GM21390 (cell line): ENCODE data around the gene SPATA13.

Experiments
- ATAC-seq: cut with Tn5 transposase; IDR thresholded peaks from one replicate; pipeline ENCODE4 v1.9.1; 2021; ENCODE audit not compliant: unreplicated experiment

The SPATA13 gene

GRCh38 chr13:24250376-24251057 lies 90.0 kb downstream of the SPATA13 start:
- ATAC-seq = no peak

DNA sequence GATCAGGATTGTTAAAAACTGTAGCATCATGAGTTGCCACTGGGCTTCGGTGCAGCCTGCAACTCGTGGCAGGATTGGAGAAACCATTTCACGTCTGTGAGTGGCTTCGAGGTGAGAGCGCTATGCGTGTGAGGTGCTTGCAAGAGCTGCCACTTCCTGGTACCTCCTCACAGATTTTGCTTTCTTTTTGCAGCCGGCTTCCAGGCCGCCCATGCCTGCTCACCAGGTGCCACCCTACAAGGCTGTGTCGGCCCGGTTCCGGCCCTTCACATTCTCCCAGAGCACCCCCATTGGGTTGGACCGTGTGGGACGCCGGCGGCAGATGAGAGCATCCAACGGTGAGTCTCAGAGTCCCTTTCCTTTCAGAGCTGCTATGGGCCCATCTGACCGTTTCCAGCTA lies 91.0 kb downstream of the SPATA13 start:
- ATAC-seq = no peak

DNA sequence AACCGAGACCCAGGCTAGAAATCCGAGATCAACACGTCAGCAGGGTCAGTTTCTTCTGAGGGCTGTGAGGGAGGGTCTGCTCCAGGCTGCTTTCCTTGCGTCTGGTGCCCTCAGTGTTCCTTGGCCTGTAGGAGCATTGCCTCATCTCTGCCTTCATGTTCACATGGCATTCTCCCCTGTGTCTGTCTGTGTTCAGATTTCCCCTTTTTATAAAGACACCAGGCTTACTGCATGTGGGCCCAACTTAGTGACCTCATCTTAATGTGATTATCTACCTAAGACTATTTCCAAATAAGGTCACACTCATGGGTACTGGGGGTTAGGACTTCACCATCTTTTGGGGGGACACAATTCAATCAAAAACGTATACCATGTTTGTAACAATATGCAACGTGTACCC lies 91.6 kb downstream of the SPATA13 start:
- ATAC-seq = no peak

- ATAC-seq = no peak
Observed at GRCh38 chr13:24253520-24254145, 93.1 kb downstream of the SPATA13 start.

DNA sequence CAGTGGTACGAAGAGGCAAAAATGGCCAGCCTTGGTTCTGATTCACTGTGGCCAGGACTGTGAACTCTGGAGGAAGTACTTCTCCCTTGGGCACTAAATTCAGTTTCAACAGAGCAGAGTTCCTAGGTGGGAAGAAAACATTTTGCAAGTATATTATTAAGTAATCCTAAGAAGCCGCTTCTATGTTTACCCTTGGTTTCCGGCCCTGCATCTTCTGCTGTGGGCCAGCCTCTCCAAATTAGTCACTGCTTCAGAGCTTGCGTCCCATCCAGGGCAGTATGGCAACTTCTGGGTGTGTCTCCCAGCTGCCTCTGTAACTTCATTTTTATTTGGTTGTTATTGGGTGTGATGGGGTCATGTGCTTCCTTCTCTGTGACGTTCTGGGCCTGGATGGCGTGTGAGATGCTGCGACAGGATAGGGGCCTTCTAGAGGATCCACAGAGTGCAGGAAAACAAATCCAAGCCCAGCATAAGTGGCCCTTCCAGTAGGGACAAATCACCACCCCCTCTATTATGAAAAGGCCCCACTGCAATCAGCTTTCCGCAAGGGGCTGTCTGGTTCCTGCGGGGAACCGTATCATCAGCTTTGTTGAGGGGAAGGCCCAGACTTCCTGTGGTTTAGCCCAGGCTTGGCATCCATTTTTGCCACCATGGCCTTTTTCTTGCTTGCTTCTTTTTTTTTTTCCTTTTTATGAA lies 93.8 kb downstream of the SPATA13 start:
- no peak for ATAC-seq

DNA sequence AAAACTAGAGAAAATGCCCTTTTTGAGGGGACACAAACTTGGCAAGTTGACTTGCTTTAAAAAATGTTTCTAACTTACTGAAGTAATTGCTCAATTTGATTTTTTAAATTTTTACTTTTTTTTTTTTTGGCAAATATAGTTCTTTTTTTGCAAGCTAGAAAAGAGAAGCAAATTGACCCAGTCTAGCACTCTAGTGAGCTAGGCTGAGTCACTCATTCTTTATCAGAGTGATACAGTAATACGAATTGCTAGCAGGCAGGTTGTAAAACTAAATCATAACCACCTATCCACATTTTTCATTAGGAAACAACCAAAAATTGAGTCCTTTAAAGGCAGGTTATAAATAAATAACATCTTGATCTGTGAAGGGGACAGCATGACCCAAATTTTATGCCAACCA lies 97.0 kb downstream of the SPATA13 start:
- no peak for ATAC-seq

GRCh38 chr13:24261566-24261965 lies 101.0 kb downstream of the SPATA13 start:
- no peak for ATAC-seq

GRCh38 chr13:24263632-24264031 lies 103.1 kb downstream of the SPATA13 start:
- ATAC-seq = no peak

GRCh38 chr13:24264976-24265375 lies 104.5 kb downstream of the SPATA13 start:
- no peak for ATAC-seq

- no peak for ATAC-seq
Observed at GRCh38 chr13:24265453-24265852, 104.9 kb downstream of the SPATA13 start.

GRCh38 chr13:24267274-24267673 lies 106.8 kb downstream of the SPATA13 start:
- no peak for ATAC-seq

GRCh38 chr13:24267801-24268200 lies 107.3 kb downstream of the SPATA13 start:
- ATAC-seq = no peak

DNA sequence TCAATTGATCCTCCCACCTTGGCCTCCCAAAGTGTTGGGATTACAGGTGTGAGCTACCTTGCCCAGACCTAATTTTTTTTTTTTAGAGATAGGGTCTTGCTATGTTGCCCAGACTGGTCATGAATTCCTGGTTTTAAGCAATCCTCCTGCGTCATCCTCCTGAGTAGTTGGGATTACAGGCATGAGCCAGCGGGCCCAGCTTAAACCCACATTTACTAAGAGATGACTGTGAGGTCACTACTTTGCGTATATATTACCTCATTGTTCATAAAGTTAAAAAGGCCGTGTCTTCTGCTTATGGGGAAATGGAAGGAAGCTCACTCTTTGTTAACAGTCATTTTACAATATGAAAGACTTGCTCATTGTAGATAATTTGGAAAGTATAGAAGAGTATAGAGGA lies 109.3 kb downstream of the SPATA13 start:
- ATAC-seq = no peak

DNA sequence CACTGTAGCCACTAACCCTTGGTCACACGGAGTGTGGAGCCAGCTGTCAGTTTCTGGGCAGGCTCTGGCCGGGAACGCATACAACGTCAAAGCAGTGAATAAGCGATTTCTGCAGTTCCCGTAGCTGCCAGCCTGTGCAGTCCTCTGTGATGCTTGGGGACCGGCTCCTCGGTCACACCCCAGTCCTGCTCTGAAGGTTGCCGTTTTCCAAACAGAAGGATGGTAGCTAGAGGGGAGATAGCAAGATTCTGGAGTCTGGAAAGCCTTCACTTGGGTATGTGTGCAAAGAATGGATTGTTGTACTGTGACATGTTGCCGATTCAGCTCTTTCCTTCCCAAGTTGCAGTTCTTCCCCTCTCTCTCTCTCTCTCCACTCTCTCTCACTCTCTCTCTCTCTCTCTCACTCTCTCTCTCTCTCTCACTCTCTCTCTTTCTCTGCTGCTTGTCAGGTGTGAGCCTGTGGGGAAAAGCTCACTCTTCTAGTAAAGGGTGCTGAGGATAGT lies 110.2 kb downstream of the SPATA13 start:
- peak; percentile 49 for ATAC-seq

DNA sequence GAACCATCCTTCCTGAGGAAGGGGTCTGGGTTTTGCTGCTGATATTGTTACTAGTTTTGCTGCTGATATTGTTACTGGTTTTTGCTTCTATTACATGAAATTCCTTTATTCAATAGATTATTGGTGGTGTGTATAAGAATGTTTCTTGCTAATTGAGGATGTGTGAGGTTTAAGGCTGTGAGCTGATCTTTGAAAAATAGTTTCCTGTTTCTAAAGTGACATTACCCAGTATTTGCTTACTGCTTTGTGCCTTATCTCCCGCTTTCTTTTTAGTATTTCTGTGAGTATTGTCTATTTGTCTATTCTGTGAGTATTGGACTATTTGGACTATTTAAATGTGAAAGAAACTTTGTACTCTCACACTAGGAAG lies 110.7 kb downstream of the SPATA13 start:
- ATAC-seq = no peak

DNA sequence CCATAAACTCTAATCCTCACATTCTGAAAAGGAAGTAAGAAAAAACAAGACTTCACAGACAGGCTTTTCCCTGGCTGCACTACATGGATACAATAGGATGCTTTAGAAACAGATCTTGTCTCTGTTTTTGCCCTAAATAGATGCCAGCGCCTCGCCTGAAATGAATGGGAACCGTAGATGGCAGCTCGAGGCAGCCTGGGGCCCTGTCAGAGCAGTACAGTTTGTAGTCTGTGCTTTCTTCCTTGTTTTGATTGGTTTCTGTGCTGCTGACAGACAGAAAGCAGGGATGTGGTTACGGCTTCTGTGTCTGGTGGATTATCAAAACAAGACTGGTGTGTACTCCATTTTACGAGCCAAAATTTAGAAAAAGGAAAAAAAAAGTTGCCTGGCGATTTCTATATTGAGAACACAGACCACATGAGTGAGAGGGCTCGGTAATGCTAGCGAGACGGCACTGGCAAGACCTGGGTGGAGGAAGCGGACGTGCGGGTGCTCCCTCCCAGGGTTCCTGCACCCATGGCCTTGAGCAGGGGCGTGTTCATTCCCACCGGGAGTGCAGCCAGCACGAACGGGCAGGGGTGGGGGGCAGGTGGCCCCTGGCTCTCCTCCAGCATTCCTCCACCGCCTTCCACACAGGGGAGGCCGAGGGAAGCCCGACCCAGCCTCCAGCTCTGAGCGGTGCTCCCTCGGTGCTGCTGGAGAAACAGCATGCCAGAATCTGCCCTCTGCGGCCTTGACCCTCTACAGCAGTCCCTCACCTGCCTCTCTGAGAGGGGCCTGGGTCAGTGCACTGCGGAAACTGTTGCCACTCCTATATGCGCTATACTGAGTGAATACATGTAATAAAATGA lies 111.3 kb downstream of the SPATA13 start:
- peak; percentile 48 for ATAC-seq

- ATAC-seq = no peak
Observed at GRCh38 chr13:24272452-24273161, 112.1 kb downstream of the SPATA13 start.

DNA sequence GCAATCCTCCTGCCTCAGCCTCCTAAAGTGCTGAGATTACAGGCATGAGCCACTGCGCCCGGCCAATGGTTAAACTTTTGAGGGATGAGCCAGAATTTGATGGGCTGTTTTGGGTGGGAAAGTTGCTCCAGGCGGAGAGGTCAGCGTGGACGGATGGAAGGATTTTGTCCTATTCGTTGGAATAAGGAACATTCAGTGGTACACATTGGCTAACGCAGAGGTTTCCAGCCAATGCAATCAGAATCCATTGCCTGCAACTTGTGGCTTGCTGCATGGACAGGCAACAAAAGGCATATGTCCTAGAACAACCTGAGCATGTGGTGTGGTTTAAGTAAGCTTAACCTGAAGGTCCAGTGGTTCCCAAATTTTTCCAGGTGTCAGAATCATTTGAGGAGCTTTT lies 113.4 kb downstream of the SPATA13 start:
- no peak for ATAC-seq

DNA sequence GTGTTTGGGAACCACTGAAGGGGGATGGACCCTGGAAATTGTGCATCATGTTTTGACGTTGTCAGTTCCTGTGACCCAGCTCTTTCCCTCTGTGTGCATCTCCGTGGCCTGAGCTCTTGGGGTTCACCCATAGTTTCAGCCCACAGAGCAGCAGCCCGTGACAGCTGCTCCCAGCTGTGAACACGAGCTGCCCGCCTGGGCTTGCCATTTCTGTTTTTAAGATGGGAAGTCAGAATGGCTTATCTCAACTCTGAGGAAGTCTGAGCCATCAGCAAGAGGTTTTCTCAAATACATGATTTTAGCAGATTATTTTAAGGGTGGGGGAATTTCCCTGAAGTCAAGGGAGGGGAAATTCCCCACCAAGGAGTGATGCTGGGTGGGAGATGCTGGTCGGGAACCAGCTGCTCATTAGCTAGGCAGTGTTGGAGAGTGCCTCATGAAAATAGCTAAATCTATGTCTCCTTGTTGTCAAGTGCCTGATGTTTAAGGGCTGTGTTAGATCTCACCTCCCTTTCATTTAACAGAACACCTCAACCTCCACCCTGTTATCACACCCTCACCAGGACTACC lies 114.0 kb downstream of the SPATA13 start:
- peak; percentile 57 for ATAC-seq

DNA sequence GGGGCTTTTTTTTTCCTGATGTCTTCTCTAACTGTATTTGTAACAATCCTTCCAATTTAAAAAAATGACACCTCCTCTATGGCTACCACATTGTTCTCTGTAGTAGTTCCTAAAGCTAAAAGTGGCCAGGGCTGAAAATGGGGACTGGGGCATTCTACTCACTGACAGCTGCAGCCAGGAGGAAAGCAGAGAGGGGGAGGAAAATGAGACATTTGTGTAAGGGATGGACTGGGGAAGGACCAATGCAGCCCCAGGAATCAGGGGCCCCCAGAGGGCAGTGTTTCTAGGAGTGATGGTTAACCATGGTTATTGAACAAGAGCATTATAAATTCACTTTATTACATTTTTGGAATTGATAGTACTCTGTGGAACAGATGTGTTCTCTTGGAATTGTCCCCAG lies 114.5 kb downstream of the SPATA13 start:
- no peak for ATAC-seq
